HuH-7 (cell line): ENCODE data around the gene TOR2A.

ENCODE experiments used
- DNase-seq: peaks from one replicate; pipeline ENCODE4 v3.0.0; 2011; ENCODE audit warnings: low spot score

TOR2A gene

DNA sequence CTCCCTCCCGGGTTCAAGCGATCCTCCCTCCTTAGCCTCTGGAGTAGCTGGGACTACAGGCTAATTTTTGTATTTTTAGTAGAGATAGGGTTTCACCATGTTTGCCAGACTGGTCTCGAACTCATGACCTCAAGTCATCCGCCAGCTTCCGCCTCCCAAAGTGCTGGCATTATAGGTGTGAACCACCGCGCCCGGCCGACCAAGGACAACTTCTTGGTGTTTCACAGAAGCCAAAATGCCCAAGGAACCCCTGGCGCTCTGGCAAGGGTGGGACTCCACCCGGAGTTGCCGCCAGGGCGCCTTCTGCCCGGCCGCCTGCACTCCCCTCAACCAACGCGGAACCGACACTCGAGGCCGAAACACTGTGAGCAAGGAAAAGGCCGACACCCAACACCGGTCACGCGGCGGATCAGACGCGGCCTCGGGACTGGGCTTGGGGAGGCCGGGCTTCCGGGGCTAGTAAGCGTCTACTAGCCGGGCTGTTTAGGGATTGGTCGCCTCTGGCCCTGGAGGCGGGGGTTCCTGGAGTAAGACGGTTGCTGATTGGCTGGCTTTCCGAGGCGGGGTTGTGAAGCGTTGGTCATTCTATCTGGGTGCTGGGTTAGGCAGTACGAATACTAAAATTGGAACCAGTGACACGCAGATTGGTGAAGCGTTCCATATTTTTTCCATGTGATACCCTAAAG lies 36.0 kb downstream of the TOR2A start:
- peak; percentile 99 for DNase-seq

GRCh38 chr9:127698386-127698785 lies 36.7 kb downstream of the TOR2A start:
- DNase-seq: no peak

- DNase-seq: no peak
Measured at GRCh38 chr9:127697575-127697974, 37.5 kb downstream of the TOR2A start.

GRCh38 chr9:127694890-127695720 lies 40.0 kb downstream of the TOR2A start:
- DNase-seq: no peak

GRCh38 chr9:127693697-127694096 lies 41.4 kb downstream of the TOR2A start:
- no peak for DNase-seq

- DNase-seq: no peak
Measured at GRCh38 chr9:127693143-127693542, 42.0 kb downstream of the TOR2A start.

DNA sequence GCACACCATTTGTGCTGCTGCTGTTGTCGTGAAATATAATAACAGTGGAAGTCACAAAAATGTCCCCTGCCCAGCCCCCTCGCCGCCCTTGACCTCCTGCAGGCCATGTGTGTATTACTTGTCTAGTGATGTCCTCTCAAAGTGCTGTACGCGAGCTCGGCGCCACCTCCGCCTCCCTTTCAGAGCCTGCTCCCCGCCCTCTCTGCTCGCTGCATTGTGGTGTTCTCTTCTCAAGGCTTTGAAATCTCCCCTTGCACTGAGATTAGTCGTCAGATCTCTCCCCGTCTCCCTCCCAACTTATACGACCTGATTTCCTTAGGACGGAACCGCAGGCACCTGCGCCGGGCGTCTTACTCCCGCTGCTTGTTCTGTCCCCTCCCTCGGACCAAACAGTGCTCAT lies 43.0 kb downstream of the TOR2A start:
- DNase-seq: no peak

DNA sequence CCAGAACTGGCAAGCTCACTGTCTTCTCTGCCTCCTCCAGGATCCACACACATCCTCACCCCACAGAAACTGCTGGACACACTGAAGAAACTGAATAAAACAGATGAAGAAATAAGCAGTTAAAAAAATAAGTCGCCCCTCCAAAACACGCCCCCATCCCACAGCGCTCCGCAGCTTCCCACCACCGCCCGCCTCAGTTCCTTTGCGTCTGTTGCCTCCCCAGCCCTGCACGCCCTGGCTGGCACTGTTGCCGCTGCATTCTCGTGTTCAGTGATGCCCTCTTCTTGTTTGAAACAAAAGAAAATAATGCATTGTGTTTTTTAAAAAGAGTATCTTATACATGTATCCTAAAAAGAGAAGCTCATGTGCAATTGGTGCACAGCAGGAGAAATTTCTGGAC lies 44.4 kb downstream of the TOR2A start:
- DNase-seq: no peak

DNA sequence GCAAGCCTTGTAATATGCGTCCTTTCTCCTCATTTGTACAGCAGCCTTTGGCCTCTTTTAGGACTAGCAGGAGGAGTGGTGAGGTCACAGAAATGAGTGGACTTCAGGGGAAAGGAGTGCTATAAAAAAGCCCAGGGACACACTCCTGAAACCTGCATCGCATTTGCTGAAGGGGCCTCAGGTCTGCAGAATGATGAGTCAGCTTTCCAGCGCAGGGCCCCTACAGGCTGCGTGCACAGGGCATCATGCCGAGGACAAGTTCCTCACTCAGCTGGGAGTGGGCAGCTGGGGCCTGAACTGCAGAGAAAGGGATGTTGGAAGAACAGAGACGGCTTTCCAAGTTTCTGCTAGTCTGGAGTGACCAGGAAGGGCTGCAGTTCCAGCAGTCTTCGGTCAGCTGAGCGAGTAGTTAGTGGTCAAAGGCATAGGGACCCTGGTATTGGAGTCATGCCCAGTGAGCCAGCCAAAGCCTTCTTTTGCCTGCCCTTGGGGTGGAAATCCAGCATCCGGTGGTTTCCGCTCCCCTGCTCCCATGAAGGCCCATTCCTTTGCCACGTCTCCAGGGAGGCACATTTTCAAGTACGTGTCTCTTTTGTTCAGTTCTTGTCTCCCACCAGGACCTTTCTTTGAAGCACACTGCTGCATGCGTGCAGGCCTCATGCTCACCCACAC lies 45.6 kb downstream of the TOR2A start:
- DNase-seq: no peak

DNA sequence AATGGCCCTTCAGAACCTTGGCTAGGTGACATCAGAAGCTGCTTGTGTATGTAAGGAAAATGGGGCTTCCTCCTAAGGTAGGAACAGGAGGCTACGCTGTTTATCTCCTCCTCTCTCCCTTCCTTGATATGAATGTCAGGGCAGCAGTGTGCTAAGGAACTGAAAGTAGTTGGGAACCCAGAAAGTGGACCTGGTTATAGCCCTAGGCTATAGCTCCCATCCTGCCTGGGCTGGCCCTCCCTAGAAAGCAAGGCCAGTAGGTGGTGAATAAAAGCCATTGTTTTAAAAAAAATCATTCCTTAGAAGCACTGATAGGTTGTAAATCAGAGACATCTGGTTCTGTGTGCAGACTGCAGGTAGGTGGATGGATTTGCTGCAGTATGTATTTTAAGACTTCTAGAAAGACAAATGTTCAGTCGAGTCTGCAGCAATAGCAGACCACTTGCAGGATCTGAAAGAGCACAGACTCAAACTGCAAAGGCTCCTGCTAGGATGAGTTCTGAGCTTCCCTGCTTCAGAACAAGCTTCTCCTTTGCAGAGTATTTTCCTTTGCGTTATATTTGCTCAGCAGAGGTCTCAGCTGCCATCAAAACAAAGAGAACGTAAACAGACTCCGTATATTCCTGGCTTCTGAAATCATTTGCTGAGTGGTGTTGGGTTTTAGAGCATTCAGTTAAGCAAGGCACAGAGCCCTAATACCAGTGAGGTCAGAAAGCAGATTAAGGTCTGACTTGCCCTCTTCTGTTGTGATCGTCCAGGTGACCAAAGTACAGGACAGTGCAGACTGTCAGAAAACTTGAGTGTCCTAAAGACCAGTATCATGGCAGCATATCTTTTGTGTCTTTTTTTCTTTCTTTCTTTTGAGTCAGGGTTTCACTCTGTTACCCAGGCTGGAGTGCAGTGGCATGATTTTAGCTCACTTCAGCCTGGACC lies 48.4 kb downstream of the TOR2A start:
- DNase-seq: no peak

GRCh38 chr9:127684576-127684975 lies 50.5 kb downstream of the TOR2A start:
- DNase-seq: no peak

DNA sequence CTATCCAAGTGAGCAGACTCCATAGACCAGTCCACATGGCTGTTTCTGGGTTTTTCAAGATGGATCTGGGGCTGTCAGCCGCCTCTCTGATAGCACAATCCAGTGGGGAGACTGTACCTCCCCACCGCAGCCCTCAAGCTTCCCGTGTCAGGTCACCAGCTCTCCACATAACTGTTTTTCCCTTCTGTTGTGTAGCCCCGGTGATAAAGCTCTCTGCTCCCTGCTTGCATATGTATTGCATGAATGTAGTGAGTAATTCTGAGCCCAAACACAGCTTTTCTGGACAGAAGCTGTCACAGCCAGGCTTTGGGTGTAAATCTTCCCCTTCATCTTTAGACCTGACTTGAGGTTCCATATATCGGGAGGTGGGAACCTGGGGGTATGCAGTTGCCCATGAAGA lies 51.4 kb downstream of the TOR2A start:
- no peak for DNase-seq

DNA sequence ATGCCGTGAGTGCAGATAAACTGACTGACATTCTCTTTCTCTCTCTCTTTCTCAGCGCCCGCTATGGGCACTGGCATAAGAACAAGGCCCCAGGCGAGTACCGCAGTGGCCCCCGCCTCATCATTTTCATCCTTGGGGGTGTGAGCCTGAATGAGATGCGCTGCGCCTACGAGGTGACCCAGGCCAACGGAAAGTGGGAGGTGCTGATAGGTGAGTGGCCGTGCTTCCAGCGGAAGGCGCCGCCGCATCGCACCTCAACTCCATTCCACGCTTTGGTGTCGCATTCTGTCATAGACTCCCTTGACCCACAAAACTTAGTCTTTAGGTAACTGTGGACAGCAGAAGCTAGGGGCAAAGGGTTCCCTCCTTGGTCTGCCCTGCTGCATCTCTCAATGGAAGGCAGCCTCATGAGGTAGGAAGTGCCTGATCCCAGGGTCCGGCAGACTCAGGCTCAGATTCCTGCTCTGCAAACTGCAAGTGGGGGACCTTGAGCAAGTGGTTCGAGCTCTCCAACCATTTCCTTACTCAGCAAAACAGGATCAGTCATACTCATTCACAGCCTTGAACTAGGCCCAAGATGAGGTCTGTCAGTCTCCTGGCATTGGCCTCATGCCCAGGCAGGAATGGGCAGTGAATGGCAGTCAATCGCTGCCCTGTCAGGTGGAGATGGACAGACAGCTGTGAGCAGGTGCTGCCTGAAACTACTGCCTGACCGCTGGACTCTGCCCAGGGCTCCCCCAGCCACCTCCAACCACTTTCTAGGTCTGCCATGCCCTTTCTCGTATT lies 52.5 kb downstream of the TOR2A start:
- DNase-seq: no peak
